H9 (cell line): ENCODE measurements around the gene CYP24A1. TPM values are rescaled to one million over a fixed set of nuclear protein-coding genes. Genes with fewer than 3 reads are reported as not detected.

Experiments
- DNase-seq: peaks from one replicate; pipeline ENCODE4 v3.0.0-alpha.2; 2017
- H2AFZ ChIP-seq: one replicate; pipeline ENCODE4 v1.6.1; 2013; ENCODE audit warnings: mild to moderate bottlenecking, low read length, control low read depth, moderate library complexity
- H2AK5ac ChIP-seq: 2 replicates; pipeline ENCODE4 v1.6.1; 2013; ENCODE audit warnings: low read length, control low read depth, mixed read lengths; ENCODE audit not compliant: insufficient read length
- H2BK120ac ChIP-seq: one replicate; pipeline ENCODE4 v1.6.1; 2013; ENCODE audit warnings: low read depth, mild to moderate bottlenecking, low read length, control low read depth, inconsistent platforms; ENCODE audit not compliant: poor library complexity, severe bottlenecking
- H2BK12ac ChIP-seq: 2 replicates; pipeline ENCODE4 v1.6.1; 2013; ENCODE audit warnings: low read length, control low read depth, mixed read lengths, low read depth; ENCODE audit not compliant: insufficient read length
- H2BK15ac ChIP-seq: 2 replicates; pipeline ENCODE4 v1.6.1; 2013; ENCODE audit warnings: low read depth, low read length, control low read depth
- H2BK20ac ChIP-seq: one replicate; pipeline ENCODE4 v1.6.1; 2013; ENCODE audit warnings: low read depth, mild to moderate bottlenecking, low read length, control low read depth, inconsistent platforms; ENCODE audit not compliant: poor library complexity, severe bottlenecking
- H2BK5ac ChIP-seq: 2 replicates; pipeline ENCODE4 v1.6.1; 2013; ENCODE audit warnings: low read length, control low read depth, mixed read lengths; ENCODE audit not compliant: insufficient read length
- H3K14ac ChIP-seq: 2 replicates; pipeline ENCODE4 v1.6.1; 2013; ENCODE audit warnings: low read length, control low read depth; ENCODE audit not compliant: insufficient read depth
- H3K18ac ChIP-seq: 2 replicates; pipeline ENCODE4 v1.6.1; 2013; ENCODE audit warnings: low read depth, mild to moderate bottlenecking, mixed read lengths, low read length, control low read depth; ENCODE audit not compliant: insufficient read length
- H3K23ac ChIP-seq: 2 replicates; pipeline ENCODE4 v1.6.1; 2013; ENCODE audit warnings: low read length, control low read depth, mixed read lengths, low read depth; ENCODE audit not compliant: insufficient read length
- H3K23me2 ChIP-seq: 2 replicates; pipeline ENCODE4 v1.6.1; 2013; ENCODE audit warnings: low read depth, mild to moderate bottlenecking, mixed read lengths, low read length, control low read depth; ENCODE audit not compliant: insufficient read length, poor library complexity, severe bottlenecking
- H3K27ac ChIP-seq: 2 replicates; pipeline ENCODE4 v1.5.1; 2013; ENCODE audit warnings: low read length, control low read depth, mixed read lengths, low read depth; ENCODE audit not compliant: insufficient read length
- H3K27me3 ChIP-seq: 2 replicates; pipeline ENCODE4 v1.6.1; 2013; ENCODE audit warnings: low read length, control low read depth, inconsistent platforms; ENCODE audit not compliant: insufficient read depth
- H3K4ac ChIP-seq: 2 replicates; pipeline ENCODE4 v1.6.1; 2013; ENCODE audit warnings: low read depth, mild to moderate bottlenecking, control low read depth, inconsistent platforms, low read length, moderate library complexity
- H3K4me1 ChIP-seq: 2 replicates; pipeline ENCODE4 v1.6.1; 2013; ENCODE audit warnings: low read length, control low read depth, inconsistent platforms; ENCODE audit not compliant: insufficient read depth
- H3K4me2 ChIP-seq: 2 replicates; pipeline ENCODE4 v1.6.1; 2013; ENCODE audit warnings: low read length, control low read depth, mixed read lengths; ENCODE audit not compliant: insufficient read length, insufficient read depth
- H3K56ac ChIP-seq: 2 replicates; pipeline ENCODE4 v1.6.1; 2013; ENCODE audit warnings: low read depth, mild to moderate bottlenecking, mixed read lengths, low read length, control low read depth; ENCODE audit not compliant: insufficient read length
- H3K79me1 ChIP-seq: 2 replicates; pipeline ENCODE4 v1.6.1; 2013; ENCODE audit warnings: low read depth, mild to moderate bottlenecking, moderate library complexity, low read length, control low read depth, inconsistent platforms; ENCODE audit not compliant: insufficient read depth, poor library complexity, severe bottlenecking
- H3K79me2 ChIP-seq: 2 replicates; pipeline ENCODE4 v1.6.1; 2013; ENCODE audit warnings: low read length, control low read depth, inconsistent platforms; ENCODE audit not compliant: insufficient read depth
- H3K9ac ChIP-seq: 2 replicates; pipeline ENCODE4 v1.6.1; 2013; ENCODE audit warnings: low read length, control low read depth, mixed read lengths; ENCODE audit not compliant: insufficient read length; ENCODE audit errors: extremely low read depth
- H3K9me3 ChIP-seq: one replicate; pipeline ENCODE4 v1.6.1; 2013; ENCODE audit warnings: low read depth, low read length, inconsistent platforms; ENCODE audit not compliant: control insufficient read depth
- H3T11ph ChIP-seq: one replicate; pipeline ENCODE4 v1.6.1; 2013; ENCODE audit warnings: mild to moderate bottlenecking, low read length, control low read depth, inconsistent platforms
- H4K20me1 ChIP-seq: one replicate; pipeline ENCODE4 v1.6.1; 2013; ENCODE audit not compliant: control insufficient read depth, insufficient read length, insufficient read depth
- H4K5ac ChIP-seq: 2 replicates; pipeline ENCODE4 v1.6.1; 2013; ENCODE audit warnings: low read depth, mild to moderate bottlenecking, mixed read lengths, low read length, control low read depth; ENCODE audit not compliant: insufficient read length
- H4K8ac ChIP-seq: replicated peaks from 2 replicates; pipeline ENCODE4 v1.6.1; 2013; ENCODE audit warnings: low read length, control low read depth, mixed read lengths, low read depth; ENCODE audit not compliant: insufficient read length
- H4K91ac ChIP-seq: 2 replicates; pipeline ENCODE4 v1.6.1; 2013; ENCODE audit warnings: low read depth, mild to moderate bottlenecking, moderate library complexity, mixed read lengths, low read length, control low read depth; ENCODE audit not compliant: insufficient read length
- H3K27ac Mint-ChIP-seq, 3 experiments: 2 replicates in 2 of 3; 3 replicates in 1 of 3; pipeline ENCODE4 v1.8.0; 2020 to 2021; ENCODE audit warnings: mixed read lengths in 3 of 3, mild to moderate bottlenecking in 1 of 3, moderate library complexity in 1 of 3
- H3K27me3 Mint-ChIP-seq: 2 replicates; pipeline ENCODE4 v1.8.0; 2021; ENCODE audit warnings: low read depth, mild to moderate bottlenecking, moderate library complexity, mixed read lengths
- H3K36me3 Mint-ChIP-seq, 3 experiments: 2 replicates in 2 of 3; 3 replicates in 1 of 3; pipeline ENCODE4 v1.8.0; 2020 to 2021; ENCODE audit warnings: low read depth in 3 of 3, mixed read lengths in 3 of 3; ENCODE audit not compliant: insufficient read depth in 1 of 3
- H3K4me1 Mint-ChIP-seq, 2 experiments: 2 replicates each; pipeline ENCODE4 v1.8.0; 2020; ENCODE audit warnings: mixed read lengths in 2 of 2
- H3K4me3 Mint-ChIP-seq, 2 experiments: 2 replicates in 1 of 2; 3 replicates in 1 of 2; pipeline ENCODE4 v1.8.0; 2020 to 2021; ENCODE audit warnings: mild to moderate bottlenecking in 2 of 2, mixed read lengths in 2 of 2, moderate library complexity in 1 of 2
- H3K9me3 Mint-ChIP-seq, 2 experiments: 2 replicates in 1 of 2; 3 replicates in 1 of 2; pipeline ENCODE4 v1.8.0; 2020; ENCODE audit warnings: mild to moderate bottlenecking in 2 of 2, mixed read lengths in 2 of 2, moderate library complexity in 1 of 2
- CTCF ChIP-seq: fragments of 200-600 bp; sonication (generic); conservative IDR thresholded peaks from 3 replicates; pipeline ENCODE4 v1.8.0; 2021; ENCODE audit warnings: antibody characterized with exemption, mild to moderate bottlenecking
- WGBS: extraction: QIAGEN DNeasy Blood & Tissue Kit; methylation state at CpG from one replicate; pipeline ENCODE4 v1.1.7; 2013; ENCODE audit warnings: missing lambda C conversion rate, low lambda C conversion rate, mixed read lengths; ENCODE audit not compliant: insufficient read length; ENCODE audit errors: extremely low coverage; 5-methylcytosine and 5-hydroxymethylcytosine counted together
- total RNA-seq: library from RNA; stranded (reverse); gene quantifications from 2 replicates; pipeline ENCODE4 v1.2.1, GENCODE V29; 2021

The CYP24A1 gene
- total RNA-seq, 1 experiment from 2014 or later, result not detected

- Mint-ChIP-seq H3K27me3 (peaks cover 3% of the 10 kb centered on the region), H3K9me3 (no peaks in the 10 kb centered on the region), H3K36me3 (no peaks in the 10 kb centered on the region), H3K4me3 (no peak overlapping the region), H3K27ac (no peak overlapping the region), H3K4me1 (peaks cover 9 to 12% of the 10 kb centered on the region in 2 experiments)
- no peaks in the 10 kb centered on the region for H3K4me1 ChIP-seq
- H3K4ac ChIP-seq, result no peak overlapping the region
- peak; percentile 98 for TF ChIP-seq CTCF
- no peak overlapping the region for H4K91ac ChIP-seq
- H3K23ac ChIP-seq, result no peak overlapping the region
- H4K5ac ChIP-seq, result no peak overlapping the region
- no peak overlapping the region for H2AFZ ChIP-seq
- H3K56ac ChIP-seq, result no peak overlapping the region
- no peak overlapping the region for H2BK12ac ChIP-seq
- no peak overlapping the region for H2AK5ac ChIP-seq
- H3K9me3 ChIP-seq, result no peaks in the 10 kb centered on the region
- no peak overlapping the region for H4K8ac ChIP-seq
- H2BK120ac ChIP-seq, result no peak overlapping the region
- H3K4me2 ChIP-seq, result no peak overlapping the region
- no peak overlapping the region for H2BK15ac ChIP-seq
- no peak overlapping the region for H3K18ac ChIP-seq
- peak; percentile 78 for DNase-seq
- H3K9ac ChIP-seq, result no peak overlapping the region
- no peaks in the 10 kb centered on the region for H3K79me1 ChIP-seq
- H2BK20ac ChIP-seq, result no peak overlapping the region
- no peaks in the 10 kb centered on the region for H3K27me3 ChIP-seq
- H3T11ph ChIP-seq, result no peak overlapping the region
- H3K14ac ChIP-seq, result no peak overlapping the region
- H2BK5ac ChIP-seq, result no peak overlapping the region
- no peaks in the 10 kb centered on the region for H3K23me2 ChIP-seq
- no CpG with 5 or more reads among the region's 7 CpGs for WGBS
- no peak overlapping the region for H3K27ac ChIP-seq
- no peaks in the 10 kb centered on the region for H4K20me1 ChIP-seq
- no peaks in the 10 kb centered on the region for H3K79me2 ChIP-seq
These were observed 26.0 kb upstream of the CYP24A1 start for GRCh38 chr20:54199721-54200176.
